Measurements from ENCODE around the gene SF3B3. TPM values are rescaled to one million over a fixed set of nuclear protein-coding genes. Genes with fewer than 3 reads are reported as not detected.

The SF3B3 gene
- polyA plus RNA-seq, 1 donor (not counting 4 experiments of a cell fraction or from before 2014, with no cell fraction given): 142 TPM

DNA sequence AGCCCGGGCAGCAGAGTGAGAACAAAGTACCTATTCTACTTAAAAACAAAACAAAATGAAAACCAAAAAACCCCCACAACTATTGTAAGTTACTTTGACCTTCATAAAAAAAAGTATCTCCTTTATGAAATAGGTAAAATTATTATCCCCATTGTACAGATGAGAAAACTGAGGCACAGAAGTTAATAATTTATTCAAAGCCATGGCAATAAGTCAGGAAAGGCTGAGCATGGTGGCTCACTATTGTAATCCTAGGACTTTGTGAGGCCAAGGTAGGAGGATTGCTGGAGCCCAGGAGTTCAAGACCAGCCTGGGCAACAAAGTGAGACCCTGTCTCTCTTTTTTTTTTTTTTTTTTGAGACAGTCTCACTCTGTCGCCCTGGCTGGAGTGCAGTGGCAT, 38.7 kb upstream of the SF3B3 start:
- Histone ChIP-seq H3K27me3 (ENCODE audit: control insufficient read depth, extremely low read depth, insufficient read depth, low read length) (no peaks in the 10 kb centered on the region), H4K20me1 (ENCODE audit: control insufficient read depth, extremely low read depth, insufficient read depth, low read length) (no peaks in the 10 kb centered on the region), H3K4me1 (ENCODE audit: control insufficient read depth, extremely low read depth, insufficient read depth, low read length) (peaks cover 19% of the 10 kb centered on the region), H3K9me1 (ENCODE audit: control insufficient read depth, extremely low read depth, insufficient read depth, low read length) (no peaks in the 10 kb centered on the region), H3K79me2 (ENCODE audit: control insufficient read depth, insufficient read depth, low read length) (no peaks in the 10 kb centered on the region), H2AFZ (ENCODE audit: control insufficient read depth, low read length) (no peak overlapping the region), H3K27ac (ENCODE audit: control insufficient read depth, insufficient read depth, low read length) (no peak overlapping the region), H3K9me3 (ENCODE audit: control insufficient read depth, low read depth, low read length) (no peaks in the 10 kb centered on the region), H3K9ac (ENCODE audit: control insufficient read depth, extremely low read depth, insufficient read depth, low read length) (no peak overlapping the region), H3K4me3 (ENCODE audit: control insufficient read depth in 2 of 3, extremely low read depth in 1 of 3, insufficient read depth in 2 of 3, low read depth in 1 of 3, low read length in 3 of 3) (no peak overlapping the region), H3K36me3 (ENCODE audit: control insufficient read depth in 2 of 2, extremely low read depth in 1 of 2, insufficient read depth in 2 of 2, low read length in 2 of 2) (peaks cover 8 to 21% of the 10 kb centered on the region in 2 experiments), H3K4me2 (ENCODE audit: control insufficient read depth, extremely low read depth, insufficient read depth, low read depth, low read length) (no peak overlapping the region)
- dilution Hi-C loops (cut with MboI; ENCODE audit: extremely low pct_ligation_motif_present, low sequenced_read_pairs): no loop called here
- no peak for FAIRE-seq
- TF ChIP-seq, protein P1, sequence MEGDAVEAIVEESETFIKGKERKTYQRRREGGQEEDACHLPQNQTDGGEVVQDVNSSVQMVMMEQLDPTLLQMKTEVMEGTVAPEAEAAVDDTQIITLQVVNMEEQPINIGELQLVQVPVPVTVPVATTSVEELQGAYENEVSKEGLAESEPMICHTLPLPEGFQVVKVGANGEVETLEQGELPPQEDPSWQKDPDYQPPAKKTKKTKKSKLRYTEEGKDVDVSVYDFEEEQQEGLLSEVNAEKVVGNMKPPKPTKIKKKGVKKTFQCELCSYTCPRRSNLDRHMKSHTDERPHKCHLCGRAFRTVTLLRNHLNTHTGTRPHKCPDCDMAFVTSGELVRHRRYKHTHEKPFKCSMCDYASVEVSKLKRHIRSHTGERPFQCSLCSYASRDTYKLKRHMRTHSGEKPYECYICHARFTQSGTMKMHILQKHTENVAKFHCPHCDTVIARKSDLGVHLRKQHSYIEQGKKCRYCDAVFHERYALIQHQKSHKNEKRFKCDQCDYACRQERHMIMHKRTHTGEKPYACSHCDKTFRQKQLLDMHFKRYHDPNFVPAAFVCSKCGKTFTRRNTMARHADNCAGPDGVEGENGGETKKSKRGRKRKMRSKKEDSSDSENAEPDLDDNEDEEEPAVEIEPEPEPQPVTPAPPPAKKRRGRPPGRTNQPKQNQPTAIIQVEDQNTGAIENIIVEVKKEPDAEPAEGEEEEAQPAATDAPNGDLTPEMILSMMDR (optimal IDR thresholded peaks at IDR 0.05 in 1 of 3, IDR thresholded peaks at IDR 0.05 in 1 of 3, conservative IDR thresholded peaks at IDR 0.05 in 1 of 3; ENCODE audit: extremely low read depth in 1 of 3, insufficient read depth in 2 of 3, low read length in 3 of 3): no peak
- TF ChIP-seq EZH2 (IDR thresholded peaks at IDR 0.05; ENCODE audit: low read length): no peak
- no peak for DNase-seq (ENCODE audit: low read depth, low spot score)

DNA sequence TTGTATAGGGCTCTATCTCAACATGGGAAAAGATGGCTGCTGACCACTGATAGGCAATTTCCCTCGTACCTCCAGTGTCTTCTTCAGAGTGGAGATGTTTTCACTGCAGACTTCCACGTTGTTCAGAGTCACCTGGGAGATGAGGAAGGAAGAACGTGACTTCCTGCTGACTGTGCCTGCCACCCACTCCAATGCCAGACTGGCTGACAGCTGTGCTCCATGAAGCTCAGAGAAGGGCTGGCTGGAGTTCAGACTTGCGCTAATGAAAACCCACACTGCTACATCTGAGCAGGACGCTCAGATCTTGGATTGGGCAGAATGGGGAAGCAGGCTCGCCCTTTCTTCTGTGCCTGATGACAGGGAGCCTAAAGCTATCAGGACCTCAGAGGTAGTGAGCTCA, 33.4 kb upstream of the SF3B3 start:
- Histone ChIP-seq H3K79me2 (ENCODE audit: control insufficient read depth, insufficient read depth, low read length) (no peaks in the 10 kb centered on the region), H3K4me1 (ENCODE audit: control insufficient read depth, extremely low read depth, insufficient read depth, low read length) (no peaks in the 10 kb centered on the region), H3K4me2 (ENCODE audit: control insufficient read depth, extremely low read depth, insufficient read depth, low read depth, low read length) (no peak overlapping the region), H3K9ac (ENCODE audit: control insufficient read depth, extremely low read depth, insufficient read depth, low read length) (no peak overlapping the region), H3K9me3 (ENCODE audit: control insufficient read depth, low read depth, low read length) (no peaks in the 10 kb centered on the region), H2AFZ (ENCODE audit: control insufficient read depth, low read length) (no peak overlapping the region), H3K9me1 (ENCODE audit: control insufficient read depth, extremely low read depth, insufficient read depth, low read length) (no peaks in the 10 kb centered on the region), H4K20me1 (ENCODE audit: control insufficient read depth, extremely low read depth, insufficient read depth, low read length) (no peaks in the 10 kb centered on the region), H3K4me3 (ENCODE audit: control insufficient read depth in 2 of 3, extremely low read depth in 1 of 3, insufficient read depth in 2 of 3, low read depth in 1 of 3, low read length in 3 of 3) (no peak overlapping the region), H3K27me3 (ENCODE audit: control insufficient read depth, extremely low read depth, insufficient read depth, low read length) (no peaks in the 10 kb centered on the region), H3K36me3 (ENCODE audit: control insufficient read depth in 2 of 2, extremely low read depth in 1 of 2, insufficient read depth in 2 of 2, low read length in 2 of 2) (peaks cover 4 to 5% of the 10 kb centered on the region in 2 experiments), H3K27ac (ENCODE audit: control insufficient read depth, insufficient read depth, low read length) (no peak overlapping the region)
- TF ChIP-seq, protein P1 (optimal IDR thresholded peaks at IDR 0.05 in 1 of 3, IDR thresholded peaks at IDR 0.05 in 1 of 3, conservative IDR thresholded peaks at IDR 0.05 in 1 of 3; ENCODE audit: extremely low read depth in 1 of 3, insufficient read depth in 2 of 3, low read length in 3 of 3): no peak
- TF ChIP-seq EZH2 (IDR thresholded peaks at IDR 0.05; ENCODE audit: low read length): no peak
- FAIRE-seq: no peak
- dilution Hi-C loops (cut with MboI; ENCODE audit: extremely low pct_ligation_motif_present, low sequenced_read_pairs): no loop called here
- DNase-seq (ENCODE audit: low read depth, low spot score): no peak
